ENCODE measurements around the gene HAGHL.

- TF ChIP-seq, protein P1, sequence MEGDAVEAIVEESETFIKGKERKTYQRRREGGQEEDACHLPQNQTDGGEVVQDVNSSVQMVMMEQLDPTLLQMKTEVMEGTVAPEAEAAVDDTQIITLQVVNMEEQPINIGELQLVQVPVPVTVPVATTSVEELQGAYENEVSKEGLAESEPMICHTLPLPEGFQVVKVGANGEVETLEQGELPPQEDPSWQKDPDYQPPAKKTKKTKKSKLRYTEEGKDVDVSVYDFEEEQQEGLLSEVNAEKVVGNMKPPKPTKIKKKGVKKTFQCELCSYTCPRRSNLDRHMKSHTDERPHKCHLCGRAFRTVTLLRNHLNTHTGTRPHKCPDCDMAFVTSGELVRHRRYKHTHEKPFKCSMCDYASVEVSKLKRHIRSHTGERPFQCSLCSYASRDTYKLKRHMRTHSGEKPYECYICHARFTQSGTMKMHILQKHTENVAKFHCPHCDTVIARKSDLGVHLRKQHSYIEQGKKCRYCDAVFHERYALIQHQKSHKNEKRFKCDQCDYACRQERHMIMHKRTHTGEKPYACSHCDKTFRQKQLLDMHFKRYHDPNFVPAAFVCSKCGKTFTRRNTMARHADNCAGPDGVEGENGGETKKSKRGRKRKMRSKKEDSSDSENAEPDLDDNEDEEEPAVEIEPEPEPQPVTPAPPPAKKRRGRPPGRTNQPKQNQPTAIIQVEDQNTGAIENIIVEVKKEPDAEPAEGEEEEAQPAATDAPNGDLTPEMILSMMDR (IDR thresholded peaks at IDR 0.05; ENCODE audit: poor library complexity), result no peak
- TF ChIP-seq EZH2 (IDR thresholded peaks at IDR 0.05; ENCODE audit: borderline replicate concordance), result no peak
Observed at GRCh38 chr16:752007-752312, 25.1 kb downstream of the HAGHL start.
